Right renal cortex interstitium (tissue), 3 donors: ENCODE results near the gene CFAP65. TPM values are rescaled to one million over a fixed set of nuclear protein-coding genes. Genes with fewer than 3 reads are reported as not detected.

Source experiments
- DNase-seq, 3 donors: peaks; one replicate each; pipeline ENCODE4 v3.0.0-alpha.2; 2013; ENCODE audit warnings: low read depth in 3 of 3, low spot score in 2 of 3
- polyA plus RNA-seq, 3 donors: library from polyadenylated mRNA; unstranded; fragments of 120-200 nt; gene quantifications; one replicate each; pipeline ENCODE4 v1.2.1, GENCODE V29; 2013; ENCODE audit not compliant: insufficient read length in 3 of 3

Gene CFAP65
- polyA plus RNA-seq, 3 donors = 0.24 to 0.40 (median 0.34) TPM

DNA sequence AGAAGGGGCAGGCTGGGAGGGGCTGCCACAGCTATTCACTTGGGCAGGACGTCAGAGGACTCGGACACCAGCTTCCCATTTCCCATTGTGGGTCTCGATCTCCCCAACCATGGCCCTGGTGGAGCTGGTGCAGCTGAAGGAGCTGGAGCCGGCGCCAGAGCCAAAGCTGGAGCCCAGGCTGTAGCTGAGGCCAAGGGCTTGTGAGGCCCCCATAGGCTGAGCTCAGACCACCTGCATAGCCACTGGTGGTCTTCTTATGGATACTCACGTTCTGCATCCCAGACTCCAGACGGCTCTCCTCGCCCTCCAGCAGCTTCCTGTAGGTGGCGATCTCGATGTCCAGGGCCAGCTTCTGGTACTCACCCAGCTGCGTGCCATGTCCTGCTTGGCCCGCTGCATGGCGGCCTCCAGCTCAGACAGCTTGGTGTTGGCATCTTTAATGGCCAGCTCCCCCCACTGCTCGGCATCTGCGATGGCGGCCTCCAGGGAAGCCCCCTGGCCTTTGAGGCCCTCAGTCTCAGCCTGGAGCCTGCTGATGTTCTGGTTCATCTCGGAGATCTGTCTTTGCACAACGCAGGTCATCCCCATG is 87.9 kb downstream of the CFAP65 start:
- DNase-seq = no peak

Other genes with a start within 250 kb of the CFAP65 start
- gene PRKAG3, start 209.7 kb downstream of the CFAP65 start, polyA plus RNA-seq = under 1 TPM in 2 of 3 donors, not detected in 1; 0.07 TPM
- under 1 TPM; 0.10 to 0.27 (median 0.15) TPM for gene WNT6, start 181.7 kb downstream of the CFAP65 start, polyA plus RNA-seq
- gene WNT10A, start 160.7 kb downstream of the CFAP65 start, polyA plus RNA-seq = 1 to 10 TPM in 1 of 3 donors, under 1 TPM in 2; 0.57 to 1.1 (median 0.96) TPM
- not detected for gene CDK5R2, start 81.8 kb downstream of the CFAP65 start, polyA plus RNA-seq
- under 1 TPM in 2 of 3 donors, not detected in 1; 0.07 to 0.10 TPM for gene FEV, start 56.3 kb downstream of the CFAP65 start, polyA plus RNA-seq
- not detected for gene CRYBA2, start 48.1 kb downstream of the CFAP65 start, polyA plus RNA-seq
- 1 to 10 TPM; 1.2 to 1.8 (median 1.6) TPM for gene IHH, start 19.4 kb upstream of the CFAP65 start, polyA plus RNA-seq
- 10 to 100 TPM; 19.5 to 22.6 (median 20.4) TPM for gene NHEJ1, start 119.3 kb upstream of the CFAP65 start, polyA plus RNA-seq
- 10 to 100 TPM; 14.0 to 21.4 (median 17.8) TPM for gene SLC23A3, start 128.5 kb upstream of the CFAP65 start, polyA plus RNA-seq
- gene CNPPD1, start 135.4 kb upstream of the CFAP65 start, polyA plus RNA-seq = 10 to 100 TPM; 61.4 to 69.5 (median 61.5) TPM
- 100 to 1,000 TPM; 108 to 127 (median 108) TPM for gene RETREG2, start 136.8 kb upstream of the CFAP65 start, polyA plus RNA-seq
- gene ZFAND2B, start 165.3 kb upstream of the CFAP65 start, polyA plus RNA-seq = 10 to 100 TPM; 33.7 to 38.5 (median 38.3) TPM
- gene ABCB6, start 177.4 kb upstream of the CFAP65 start, polyA plus RNA-seq = 10 to 100 TPM; 34.7 to 37.5 (median 36.8) TPM
- gene ATG9A, start 188.1 kb upstream of the CFAP65 start, polyA plus RNA-seq = 10 to 100 TPM; 43.8 to 51.1 (median 46.8) TPM
- 10 to 100 TPM; 38.4 to 44.8 (median 38.8) TPM for gene ANKZF1, start 188.3 kb upstream of the CFAP65 start, polyA plus RNA-seq
- 10 to 100 TPM; 21.8 to 26.4 (median 25.1) TPM for gene GLB1L, start 203.9 kb upstream of the CFAP65 start, polyA plus RNA-seq
- 10 to 100 TPM; 36.9 to 44.4 (median 41.8) TPM for gene STK16, start 204.0 kb upstream of the CFAP65 start, polyA plus RNA-seq
- 1 to 10 TPM in 2 of 3 donors, under 1 TPM in 1; 0.49 to 1.4 (median 1.3) TPM for gene TUBA4B, start 211.7 kb upstream of the CFAP65 start, polyA plus RNA-seq
- 10 to 100 TPM; 32.6 to 45.4 (median 35.7) TPM for gene TUBA4A, start 212.4 kb upstream of the CFAP65 start, polyA plus RNA-seq
- 10 to 100 TPM; 64.2 to 74.9 (median 69.1) TPM for gene DNAJB2, start 237.8 kb upstream of the CFAP65 start, polyA plus RNA-seq